Activated T-helper 9 cell treated with anti-CD3 and anti-CD28 coated beads, Interleukin-2, amount 50 U/mL, for 16 hours (primary cell): Measurements from ENCODE around the gene SLC27A3.
"Not testable (repeated sequence)": the region's sequence is repeated elsewhere in the genome, so short reads cannot be mapped to it uniquely, and the experiment has no call there.

ENCODE experiments used
- DNase-seq: peaks from one replicate; pipeline ENCODE4 v3.0.0-alpha.2; 2020; ENCODE audit warnings: low read depth

SLC27A3 gene

GRCh38 chr1:153780551-153780950 lies 5.3 kb downstream of the SLC27A3 start:
- no peak for DNase-seq

GRCh38 chr1:153782648-153783047 lies 7.4 kb downstream of the SLC27A3 start:
- DNase-seq = not testable (repeated sequence)

- DNase-seq = peak; percentile 86
Observed at GRCh38 chr1:153783233-153784190, 8.3 kb downstream of the SLC27A3 start.

- no peak for DNase-seq
Observed at GRCh38 chr1:153786038-153786790, 11.0 kb downstream of the SLC27A3 start.

GRCh38 chr1:153789478-153790034 lies 14.3 kb downstream of the SLC27A3 start:
- DNase-seq = no peak

- no peak for DNase-seq
Observed at GRCh38 chr1:153790313-153790965, 15.2 kb downstream of the SLC27A3 start.

- DNase-seq = no peak
Observed at GRCh38 chr1:153790966-153791647, 15.9 kb downstream of the SLC27A3 start.

- DNase-seq = no peak
Observed at GRCh38 chr1:153791648-153792253, 16.5 kb downstream of the SLC27A3 start.

GRCh38 chr1:153792631-153793041 lies 17.4 kb downstream of the SLC27A3 start:
- DNase-seq = no peak

GRCh38 chr1:153793261-153793972 lies 18.2 kb downstream of the SLC27A3 start:
- no peak for DNase-seq

- no peak for DNase-seq
Observed at GRCh38 chr1:153793973-153794615, 18.9 kb downstream of the SLC27A3 start.

- no peak for DNase-seq
Observed at GRCh38 chr1:153794624-153795329, 19.6 kb downstream of the SLC27A3 start.

- no peak for DNase-seq
Observed at GRCh38 chr1:153795330-153795837, 20.2 kb downstream of the SLC27A3 start.

GRCh38 chr1:153795934-153796785 lies 21.0 kb downstream of the SLC27A3 start:
- no peak for DNase-seq

GRCh38 chr1:153796786-153797659 lies 21.8 kb downstream of the SLC27A3 start:
- DNase-seq = peak; percentile 69

- DNase-seq = no peak
Observed at GRCh38 chr1:153798468-153798780, 23.2 kb downstream of the SLC27A3 start.

- DNase-seq = no peak
Observed at GRCh38 chr1:153799016-153799415, 23.8 kb downstream of the SLC27A3 start.
